Ishikawa (cell line): Measurements from ENCODE around the gene GPC6.

Experiments
- CEBPB ChIP-seq: IDR thresholded peaks from 2 replicates; pipeline ENCODE4 v1.6.1; 2012
- CREB1 ChIP-seq: IDR thresholded peaks from 2 replicates; pipeline ENCODE4 v1.6.1; 2012; ENCODE audit warnings: low read depth
- EGR1 ChIP-seq: IDR thresholded peaks from 2 replicates; pipeline ENCODE4 v1.6.1; 2012
- EP300 ChIP-seq: IDR thresholded peaks from 2 replicates; pipeline ENCODE4 v1.6.1; 2012; ENCODE audit warnings: borderline replicate concordance
- FOXM1 ChIP-seq: IDR thresholded peaks from 2 replicates; pipeline ENCODE4 v1.6.1; 2012; ENCODE audit warnings: low read depth, borderline replicate concordance
- MAX ChIP-seq: IDR thresholded peaks from 2 replicates; pipeline ENCODE4 v1.6.1; 2012
- NFIC ChIP-seq: IDR thresholded peaks from 2 replicates; pipeline ENCODE4 v1.6.1; 2012
- RAD21 ChIP-seq: IDR thresholded peaks from 2 replicates; pipeline ENCODE4 v1.6.1; 2012; ENCODE audit warnings: low read depth
- TAF1 ChIP-seq: IDR thresholded peaks from 2 replicates; pipeline ENCODE4 v1.6.1; 2012; ENCODE audit warnings: low read depth, mild to moderate bottlenecking
- TCF12 ChIP-seq: IDR thresholded peaks from 2 replicates; pipeline ENCODE4 v1.6.1; 2012; ENCODE audit warnings: low read depth
- TEAD4 ChIP-seq: IDR thresholded peaks from 2 replicates; pipeline ENCODE4 v1.6.1; 2012
- YY1 ChIP-seq: IDR thresholded peaks from 2 replicates; pipeline ENCODE4 v1.6.1; 2012; ENCODE audit warnings: low read depth
- ZBTB7A ChIP-seq: IDR thresholded peaks from 2 replicates; pipeline ENCODE4 v1.6.1; 2012; ENCODE audit warnings: low read depth
- TF ChIP-seq, protein P1 (sequence below): IDR thresholded peaks from 2 replicates; pipeline ENCODE4 v1.6.1; 2012
- TF ChIP-seq, protein P2 (sequence below): IDR thresholded peaks from 2 replicates; pipeline ENCODE4 v1.6.1; 2012; ENCODE audit warnings: low read depth, mild to moderate bottlenecking

Gene GPC6

DNA sequence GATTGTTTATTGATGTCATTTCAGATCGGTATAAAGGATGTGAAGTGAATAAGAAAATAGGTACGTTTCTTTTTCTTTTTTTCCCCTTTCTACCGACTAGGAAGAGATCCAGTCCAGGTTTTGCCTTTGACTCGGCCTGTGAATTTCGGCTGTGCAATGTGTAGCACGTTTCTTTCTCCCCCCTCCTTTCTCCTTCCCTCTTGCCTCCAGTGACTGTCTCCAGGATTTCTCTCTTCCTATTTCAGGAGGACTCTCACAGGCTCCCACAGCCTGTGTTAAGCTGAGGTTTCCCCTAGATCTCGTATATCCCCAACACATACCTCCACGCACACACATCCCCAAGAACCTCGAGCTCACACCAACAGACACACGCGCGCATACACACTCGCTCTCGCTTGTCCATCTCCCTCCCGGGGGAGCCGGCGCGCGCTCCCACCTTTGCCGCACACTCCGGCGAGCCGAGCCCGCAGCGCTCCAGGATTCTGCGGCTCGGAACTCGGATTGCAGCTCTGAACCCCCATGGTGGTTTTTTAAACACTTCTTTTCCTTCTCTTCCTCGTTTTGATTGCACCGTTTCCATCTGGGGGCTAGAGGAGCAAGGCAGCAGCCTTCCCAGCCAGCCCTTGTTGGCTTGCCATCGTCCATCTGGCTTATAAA lies at the start of gene GPC6:
TSS of gene GPC6 (plus strand) at position 185 of the 657 bp plus-strand sequence.
- TF ChIP-seq TAF1 (peak; percentile 52; the same call in 1 of the 2 replicates), RAD21 (0 out of 2 replicates have a peak, but pooled peaks have one; percentile 0), FOXM1 (no peak), TEAD4 (peak; percentile 13; the same call in 1 of the 2 replicates), MAX (0 out of 2 replicates have a peak, but pooled peaks have one; percentile 15)

GRCh38 chr13:93180356-93180969 lies 46.1 kb upstream of the GPC6 start:
- no peak for TF ChIP-seq YY1

- TF ChIP-seq, protein P1, sequence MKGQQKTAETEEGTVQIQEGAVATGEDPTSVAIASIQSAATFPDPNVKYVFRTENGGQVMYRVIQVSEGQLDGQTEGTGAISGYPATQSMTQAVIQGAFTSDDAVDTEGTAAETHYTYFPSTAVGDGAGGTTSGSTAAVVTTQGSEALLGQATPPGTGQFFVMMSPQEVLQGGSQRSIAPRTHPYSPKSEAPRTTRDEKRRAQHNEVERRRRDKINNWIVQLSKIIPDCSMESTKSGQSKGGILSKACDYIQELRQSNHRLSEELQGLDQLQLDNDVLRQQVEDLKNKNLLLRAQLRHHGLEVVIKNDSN: no peak
- TF ChIP-seq ZBTB7A: no peak
- no peak for TF ChIP-seq TAF1
- no peak for TF ChIP-seq TEAD4
- no peak for TF ChIP-seq CREB1
- TF ChIP-seq RAD21: no peak
- TF ChIP-seq TCF12: no peak
- TF ChIP-seq NFIC: no peak
- no peak for TF ChIP-seq FOXM1
- TF ChIP-seq CEBPB: no peak
- TF ChIP-seq, protein P2, sequence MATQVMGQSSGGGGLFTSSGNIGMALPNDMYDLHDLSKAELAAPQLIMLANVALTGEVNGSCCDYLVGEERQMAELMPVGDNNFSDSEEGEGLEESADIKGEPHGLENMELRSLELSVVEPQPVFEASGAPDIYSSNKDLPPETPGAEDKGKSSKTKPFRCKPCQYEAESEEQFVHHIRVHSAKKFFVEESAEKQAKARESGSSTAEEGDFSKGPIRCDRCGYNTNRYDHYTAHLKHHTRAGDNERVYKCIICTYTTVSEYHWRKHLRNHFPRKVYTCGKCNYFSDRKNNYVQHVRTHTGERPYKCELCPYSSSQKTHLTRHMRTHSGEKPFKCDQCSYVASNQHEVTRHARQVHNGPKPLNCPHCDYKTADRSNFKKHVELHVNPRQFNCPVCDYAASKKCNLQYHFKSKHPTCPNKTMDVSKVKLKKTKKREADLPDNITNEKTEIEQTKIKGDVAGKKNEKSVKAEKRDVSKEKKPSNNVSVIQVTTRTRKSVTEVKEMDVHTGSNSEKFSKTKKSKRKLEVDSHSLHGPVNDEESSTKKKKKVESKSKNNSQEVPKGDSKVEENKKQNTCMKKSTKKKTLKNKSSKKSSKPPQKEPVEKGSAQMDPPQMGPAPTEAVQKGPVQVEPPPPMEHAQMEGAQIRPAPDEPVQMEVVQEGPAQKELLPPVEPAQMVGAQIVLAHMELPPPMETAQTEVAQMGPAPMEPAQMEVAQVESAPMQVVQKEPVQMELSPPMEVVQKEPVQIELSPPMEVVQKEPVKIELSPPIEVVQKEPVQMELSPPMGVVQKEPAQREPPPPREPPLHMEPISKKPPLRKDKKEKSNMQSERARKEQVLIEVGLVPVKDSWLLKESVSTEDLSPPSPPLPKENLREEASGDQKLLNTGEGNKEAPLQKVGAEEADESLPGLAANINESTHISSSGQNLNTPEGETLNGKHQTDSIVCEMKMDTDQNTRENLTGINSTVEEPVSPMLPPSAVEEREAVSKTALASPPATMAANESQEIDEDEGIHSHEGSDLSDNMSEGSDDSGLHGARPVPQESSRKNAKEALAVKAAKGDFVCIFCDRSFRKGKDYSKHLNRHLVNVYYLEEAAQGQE: no peak
- TF ChIP-seq EP300: no peak
- TF ChIP-seq MAX: no peak
- TF ChIP-seq YY1: no peak
- TF ChIP-seq EGR1: no peak
Measured at GRCh38 chr13:93182406-93182805, 44.2 kb upstream of the GPC6 start.

DNA sequence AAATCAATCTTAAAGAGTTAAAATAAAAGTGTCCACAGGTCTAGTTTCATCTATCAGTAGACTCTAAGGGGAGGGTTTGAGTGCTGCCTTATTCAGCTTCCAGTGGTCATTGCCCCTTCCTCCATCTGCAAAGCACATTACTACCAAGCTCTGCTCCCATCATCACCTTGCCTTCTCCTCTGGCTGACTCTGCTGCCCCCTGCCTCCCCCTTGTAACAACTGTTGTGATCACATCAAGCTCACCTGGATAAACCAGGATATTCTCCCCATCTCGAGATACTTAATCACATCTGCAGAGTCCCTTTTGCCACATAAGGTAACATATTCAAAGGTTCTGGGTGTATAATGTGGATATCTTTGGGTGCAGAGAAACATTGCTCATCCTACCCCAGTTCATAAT lies 43.3 kb upstream of the GPC6 start:
- no peak for TF ChIP-seq FOXM1
- peak; percentile 18; the same call in 1 of the 2 replicates for TF ChIP-seq RAD21
- TF ChIP-seq NFIC: no peak
- TF ChIP-seq CEBPB: no peak

DNA sequence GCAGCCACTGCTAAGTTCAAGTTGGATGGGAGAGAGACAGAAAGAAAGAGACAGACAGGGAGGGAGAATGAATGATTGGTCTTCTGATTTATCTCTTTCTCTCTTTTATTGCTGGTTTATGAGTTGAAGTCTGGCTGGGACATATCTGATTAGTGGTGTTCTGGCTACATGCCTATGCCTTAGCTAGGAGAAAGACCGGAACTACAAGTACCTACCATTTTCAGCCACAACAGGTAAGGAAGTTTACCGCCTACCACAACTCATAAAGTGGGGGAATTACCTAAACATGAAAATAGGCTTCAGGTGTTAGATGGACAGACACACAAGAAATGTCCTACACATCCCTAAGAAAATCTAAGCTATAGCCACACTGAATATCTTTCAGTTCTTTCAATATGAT lies 36.6 kb upstream of the GPC6 start:
- TF ChIP-seq RAD21: no peak
- no peak for TF ChIP-seq YY1
- no peak for TF ChIP-seq TCF12
- no peak for TF ChIP-seq EP300
- no peak for TF ChIP-seq MAX
- no peak for TF ChIP-seq FOXM1
- no peak for TF ChIP-seq CREB1
- TF ChIP-seq, protein P2: no peak
- no peak for TF ChIP-seq ZBTB7A
- TF ChIP-seq, protein P1: no peak
- no peak for TF ChIP-seq TEAD4
- no peak for TF ChIP-seq TAF1
- TF ChIP-seq EGR1: no peak
- TF ChIP-seq NFIC: no peak
- TF ChIP-seq CEBPB: no peak

- TF ChIP-seq TEAD4 (no peak), TCF12 (no peak)
Measured at GRCh38 chr13:93193682-93194081, 32.9 kb upstream of the GPC6 start.
